HL-60 (cell line): ENCODE results near the gene ABCB6.

Source experiments
- CTCF ChIP-seq: IDR thresholded peaks from one replicate; pipeline ENCODE4 v1.5.1; 2011; ENCODE audit warnings: low read length, control low read depth, inconsistent platforms; ENCODE audit not compliant: insufficient read depth
- GABPA ChIP-seq: IDR thresholded peaks from 2 replicates; pipeline ENCODE4 v1.6.1; 2012; ENCODE audit warnings: low read depth
- POLR2AphosphoS5 ChIP-seq: IDR thresholded peaks from 2 replicates; pipeline ENCODE4 v1.6.1; 2012; ENCODE audit warnings: low read depth
- REST ChIP-seq: IDR thresholded peaks from 2 replicates; pipeline ENCODE4 v1.6.1; 2012; ENCODE audit warnings: low read depth; ENCODE audit not compliant: insufficient replicate concordance

GRCh38 chr2:219245899-219246230 lies 27.1 kb upstream of the ABCB6 start:
- TF ChIP-seq CTCF (no peak), POLR2AphosphoS5 (no peak), GABPA (no peak), REST (no peak)
